NOMO-1 treated with DMSO at 0.1 percent for 48 hours (cell line): ENCODE results near the gene TTC27.
A peak's percentile ranks its signal among the peaks of the same experiment; 100 is the strongest.
"Not testable (repeated sequence)": the region's sequence is repeated elsewhere in the genome, so short reads cannot be mapped to it uniquely, and the experiment has no call there.

Source experiments
- DNase-seq: peaks from one replicate; lab custom pipeline; 2025; ENCODE audit not compliant: unreplicated experiment; lab: John Stamatoyannopoulos, UW

The TTC27 gene

DNA sequence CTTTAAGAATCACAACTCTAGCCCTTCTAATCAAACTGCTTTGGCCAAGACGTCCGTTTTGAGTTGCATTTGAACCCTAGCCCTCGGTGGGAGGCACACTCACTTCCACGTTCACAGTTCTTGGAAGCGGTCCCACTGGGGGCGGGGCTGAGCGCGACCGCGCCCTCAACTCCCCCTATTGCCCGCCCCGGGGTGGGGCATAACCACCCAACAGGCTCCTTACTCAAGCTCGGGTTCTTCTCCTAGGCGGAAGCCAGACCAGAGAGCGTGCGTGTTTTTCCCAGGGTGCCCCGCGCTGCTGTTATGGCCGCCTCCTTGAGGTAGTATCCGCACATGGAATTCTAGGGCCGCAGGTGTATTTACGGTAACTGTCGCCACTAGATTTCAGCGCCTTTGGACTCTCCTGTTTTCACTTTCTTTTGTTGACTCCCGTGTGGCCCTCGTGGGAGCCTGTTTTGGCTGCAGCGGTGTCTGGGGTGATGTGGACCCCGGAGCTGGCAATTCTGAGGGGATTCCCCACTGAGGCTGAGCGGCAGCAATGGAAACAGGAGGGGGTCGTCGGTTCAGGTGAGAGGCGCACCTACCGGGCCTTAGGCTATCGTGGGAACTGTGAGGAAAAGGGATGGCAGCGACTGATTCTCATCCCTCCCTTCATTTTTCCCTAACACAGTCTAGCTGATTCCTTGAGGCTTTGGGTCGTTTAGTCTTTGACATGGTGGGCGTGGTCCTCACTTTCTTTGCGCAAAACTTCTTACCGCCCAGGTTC is at the start of gene TTC27:
Gene TTC27, plus strand, starts transcription at position 237 of the 766 bp plus-strand sequence. Its CDS starts 243 bp downstream, at position 480.
- peak; percentile 95 for DNase-seq

DNA sequence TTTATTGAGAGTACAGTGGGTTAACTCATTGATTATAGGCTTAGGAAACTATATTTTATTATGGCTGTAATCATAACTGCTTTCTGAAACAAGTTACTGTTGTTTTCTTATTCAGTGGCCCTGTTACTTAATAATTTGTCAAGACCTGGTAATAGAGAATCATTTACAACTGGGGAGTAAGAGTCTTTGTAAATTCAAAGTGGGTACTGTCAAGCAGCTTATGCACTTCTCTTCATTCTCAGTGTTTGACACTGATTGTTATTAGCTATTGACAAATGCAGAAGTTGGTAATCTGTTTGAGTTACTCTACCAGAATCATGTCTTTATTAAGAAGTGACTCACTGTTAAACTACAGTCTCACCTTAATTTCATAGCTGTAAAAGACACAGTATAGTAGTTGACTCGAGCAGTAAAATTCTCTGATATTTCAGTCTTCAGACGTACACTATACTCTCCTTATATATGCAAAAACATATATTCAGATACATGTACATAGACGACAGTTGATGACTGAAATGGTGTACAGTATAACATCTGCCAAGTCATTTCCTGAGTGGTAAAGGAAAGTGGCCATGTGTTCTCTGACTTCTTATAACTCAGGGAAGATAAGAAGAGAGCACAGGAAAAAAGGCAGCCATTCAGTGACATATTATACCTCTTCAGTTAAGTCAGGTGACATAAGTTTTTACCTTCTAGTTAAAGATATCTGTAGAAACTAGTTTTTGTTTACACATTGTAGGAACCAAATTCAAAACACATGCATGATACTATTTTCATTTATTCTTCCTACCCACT is 36.0 kb upstream of the TTC27 start:
- peak; percentile 76 for DNase-seq

DNA sequence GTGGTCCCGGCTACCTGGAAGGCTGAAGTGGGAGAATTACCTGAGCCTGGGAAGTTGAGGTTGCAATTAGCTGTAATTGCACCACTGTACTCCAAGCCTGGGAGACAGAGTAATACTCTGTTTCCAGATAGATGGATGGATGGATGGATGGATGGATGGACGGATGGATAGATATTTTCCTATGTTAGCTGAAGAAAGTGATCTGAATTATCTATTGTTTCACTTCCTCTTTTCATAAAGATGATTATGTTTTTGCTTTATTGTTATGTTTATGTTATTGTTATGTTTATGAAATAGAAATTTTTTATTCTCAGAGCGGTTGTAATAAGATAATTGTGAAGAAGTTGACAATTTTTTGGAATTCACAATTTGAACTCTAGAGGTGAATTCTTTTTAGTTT is 33.3 kb upstream of the TTC27 start:
- peak; percentile 2 for DNase-seq

DNA sequence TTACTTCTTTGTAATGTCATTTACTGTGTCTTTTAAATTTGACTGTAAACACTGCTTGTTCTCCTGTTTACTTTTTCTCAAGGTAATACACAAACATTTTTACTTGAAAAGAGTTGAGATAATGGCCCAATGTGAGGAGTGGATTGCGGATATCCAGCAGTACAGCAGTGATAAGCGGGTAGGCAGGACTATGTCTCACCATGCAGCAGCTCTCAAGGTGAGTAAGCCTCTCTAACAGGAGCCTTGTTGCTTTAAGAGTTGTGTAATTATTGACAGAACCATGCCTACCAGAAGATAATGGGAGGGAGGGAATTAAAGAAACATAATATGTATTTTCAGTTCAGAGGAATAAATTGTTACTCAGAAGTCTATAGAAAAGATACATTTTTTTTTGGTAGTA is 16.5 kb upstream of the TTC27 start:
- DNase-seq = no peak

DNA sequence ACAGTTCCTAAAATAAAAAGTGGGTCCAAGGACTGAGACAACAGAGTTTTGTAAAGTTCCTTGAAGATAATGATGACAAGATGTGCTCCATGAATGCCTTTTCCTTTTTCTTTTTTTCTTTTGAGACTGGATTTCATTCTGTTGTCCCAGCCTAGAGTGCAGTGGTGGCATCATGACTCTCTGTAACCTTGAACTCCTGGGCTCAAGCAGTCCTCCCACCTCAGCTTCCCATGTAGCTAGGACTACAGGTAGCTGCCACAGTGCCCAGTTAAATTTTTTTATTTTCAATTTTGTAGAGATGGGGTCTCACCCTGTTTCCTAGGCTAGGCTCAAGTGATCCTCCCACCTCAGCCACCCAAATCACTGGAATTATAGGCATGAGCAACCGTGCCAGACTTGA is 16.1 kb upstream of the TTC27 start:
- no peak for DNase-seq

DNA sequence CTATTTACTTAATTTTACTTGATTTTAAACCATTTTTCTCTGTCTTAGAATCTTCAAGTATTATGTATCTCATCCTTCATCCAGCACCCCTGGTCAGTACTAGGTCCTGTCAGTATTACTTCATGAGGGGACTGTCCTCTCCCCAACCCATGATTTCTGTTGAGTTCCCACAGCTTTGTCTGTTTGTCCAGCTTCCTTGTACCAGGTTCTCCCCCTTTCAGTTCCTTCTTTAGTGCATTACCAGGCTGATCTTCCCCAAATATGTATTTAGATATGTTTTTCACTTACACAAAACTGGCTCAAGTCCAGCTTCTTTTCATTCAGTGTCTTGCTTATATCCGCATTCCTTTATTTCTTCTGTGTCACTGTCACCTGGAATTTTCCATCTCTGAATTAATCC is 13.8 kb upstream of the TTC27 start:
- DNase-seq = peak; percentile 37

DNA sequence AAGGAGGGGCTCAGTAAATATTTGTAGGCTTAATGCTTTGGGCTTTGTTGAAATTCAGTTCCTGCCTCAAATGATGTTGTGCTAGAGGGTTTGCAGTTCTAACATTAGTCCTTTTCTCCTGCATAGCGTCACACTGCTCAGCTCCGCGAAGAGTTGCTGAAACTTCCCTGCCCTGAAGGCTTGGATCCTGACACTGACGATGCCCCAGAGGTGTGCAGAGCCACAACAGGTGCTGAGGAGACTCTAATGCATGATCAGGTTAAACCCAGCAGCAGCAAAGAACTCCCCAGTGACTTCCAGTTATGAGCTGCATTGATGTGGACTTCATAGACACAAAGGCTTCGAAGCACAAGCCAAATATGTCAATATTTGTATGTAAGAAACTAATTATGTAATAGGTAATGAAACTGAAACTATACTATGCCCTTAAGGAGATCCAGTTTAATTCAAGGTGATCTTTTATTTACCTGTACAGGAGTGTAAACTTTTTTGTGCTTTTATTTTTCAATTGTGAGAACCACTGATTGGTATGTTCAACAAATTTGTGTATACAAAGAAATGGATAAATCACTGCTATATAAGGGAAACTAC is 10.2 kb upstream of the TTC27 start:
- no peak for DNase-seq

DNA sequence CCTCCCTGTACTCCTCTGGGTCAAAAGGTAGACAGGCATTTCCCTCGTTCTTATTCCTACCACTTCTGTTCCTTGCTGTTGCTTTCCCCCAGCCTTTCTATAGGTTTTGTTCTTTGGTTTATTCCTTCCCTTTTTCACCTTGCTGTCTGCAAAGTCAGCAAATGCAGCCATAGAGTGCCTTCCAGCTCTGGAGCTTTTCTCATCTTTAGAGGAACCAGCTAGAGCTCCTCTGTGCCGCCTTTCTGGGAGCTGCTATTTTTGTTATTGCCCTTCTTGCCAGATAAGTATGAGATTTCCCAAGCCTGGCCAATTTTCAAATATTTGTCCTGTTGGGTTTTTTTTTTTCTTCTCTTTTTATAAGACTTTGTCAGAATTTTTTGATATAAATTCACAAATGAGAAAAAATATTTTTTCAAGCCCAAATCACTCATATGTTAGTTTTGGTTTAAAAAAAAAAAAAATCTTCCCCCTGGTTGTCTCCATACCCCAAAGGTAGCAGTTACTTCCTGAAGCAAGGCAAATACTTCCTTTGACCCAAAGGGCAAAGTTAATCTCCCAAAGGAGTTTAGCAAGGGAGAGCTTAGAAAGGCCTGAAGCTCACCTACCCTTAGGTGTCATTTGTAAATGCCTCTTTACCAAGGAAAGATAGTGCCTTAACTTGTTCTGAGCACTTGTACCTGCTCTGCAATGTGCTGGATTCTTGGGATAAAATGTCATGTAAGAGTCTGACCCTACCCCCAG is 5.1 kb upstream of the TTC27 start:
- no peak for DNase-seq

DNA sequence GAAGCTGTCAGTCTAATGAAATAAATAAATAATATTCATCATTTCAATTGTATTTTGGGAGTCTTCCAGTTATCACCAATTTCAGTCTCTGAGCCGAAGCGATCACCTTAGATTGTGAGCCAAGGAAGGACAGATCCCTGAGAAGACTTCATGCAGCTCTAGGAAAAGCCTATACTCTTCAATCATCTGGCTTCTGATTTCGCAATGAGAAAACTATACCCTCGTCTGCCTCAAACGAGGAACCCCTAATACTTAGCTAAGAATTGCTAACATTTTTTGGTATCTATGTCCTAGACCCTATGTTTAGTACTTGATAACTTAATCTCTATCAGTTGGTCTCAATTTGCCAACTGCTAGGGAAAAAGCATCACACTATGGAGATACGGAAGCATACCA is 4.5 kb upstream of the TTC27 start:
- no peak for DNase-seq

DNA sequence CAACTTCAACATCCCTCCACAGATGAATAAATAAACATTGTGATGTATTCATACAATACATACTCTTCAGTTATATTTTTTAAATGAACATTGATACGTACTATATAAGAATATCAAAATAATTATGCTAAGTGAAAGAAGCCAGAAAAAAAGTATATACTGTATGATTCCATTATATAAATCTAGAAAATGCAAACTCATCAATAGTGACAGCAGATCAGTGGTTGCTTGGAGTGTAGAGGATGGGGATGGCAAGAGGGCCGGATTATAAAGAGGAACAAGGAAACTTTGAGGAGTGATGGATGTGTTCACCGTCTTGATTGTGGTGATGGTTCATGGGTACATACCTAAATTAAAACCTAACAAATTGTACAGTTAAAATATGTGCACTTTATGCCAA is 3.0 kb upstream of the TTC27 start:
- DNase-seq = no peak

DNA sequence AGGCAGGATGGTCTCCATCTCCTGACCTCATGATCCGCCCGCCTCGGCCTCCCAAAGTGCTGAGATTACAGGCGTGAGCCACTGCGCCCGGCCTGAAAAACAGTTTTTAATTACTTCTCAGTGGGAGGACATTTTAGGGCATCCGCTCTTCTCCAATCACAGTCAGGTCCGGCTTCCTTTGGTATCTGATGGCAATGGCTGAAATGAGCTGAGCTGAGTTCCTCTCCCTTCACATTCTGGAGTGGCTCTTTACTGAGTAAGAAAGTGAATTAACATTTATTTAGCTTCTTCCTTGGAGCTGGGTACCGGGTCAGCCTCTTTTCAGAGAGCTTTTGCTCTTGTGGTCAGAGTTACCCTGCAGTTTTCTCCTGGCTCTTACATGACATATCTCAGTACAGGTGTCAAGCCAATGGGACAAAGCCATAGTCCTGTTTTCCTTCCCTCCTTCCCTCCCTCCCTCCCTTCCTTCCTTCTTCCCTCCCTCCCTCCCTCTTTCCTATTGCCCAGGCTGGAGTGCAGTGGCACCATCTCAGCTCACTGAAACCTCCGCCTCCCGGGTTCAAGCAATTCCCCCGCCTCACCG is 1.1 kb upstream of the TTC27 start:
- no peak for DNase-seq

DNA sequence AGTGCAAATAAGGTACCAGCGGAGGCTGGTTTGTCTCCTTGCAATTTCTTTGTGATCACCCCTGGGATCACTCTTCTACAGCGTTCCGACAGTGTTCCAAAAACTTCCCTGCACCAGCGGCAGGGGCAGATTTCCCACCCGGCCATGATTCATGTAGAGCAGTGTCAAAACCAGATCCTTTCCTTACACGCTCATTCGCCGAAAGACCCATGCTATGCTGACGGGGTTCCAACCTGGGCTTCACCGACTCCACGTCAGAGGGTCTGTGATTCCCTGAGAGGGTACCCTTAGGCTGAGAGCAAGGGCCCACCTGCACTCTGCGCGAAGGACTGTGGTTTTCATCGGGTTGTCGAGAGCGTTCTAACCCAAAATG is 423 bp upstream of the TTC27 start:
- peak; percentile 6 for DNase-seq

DNA sequence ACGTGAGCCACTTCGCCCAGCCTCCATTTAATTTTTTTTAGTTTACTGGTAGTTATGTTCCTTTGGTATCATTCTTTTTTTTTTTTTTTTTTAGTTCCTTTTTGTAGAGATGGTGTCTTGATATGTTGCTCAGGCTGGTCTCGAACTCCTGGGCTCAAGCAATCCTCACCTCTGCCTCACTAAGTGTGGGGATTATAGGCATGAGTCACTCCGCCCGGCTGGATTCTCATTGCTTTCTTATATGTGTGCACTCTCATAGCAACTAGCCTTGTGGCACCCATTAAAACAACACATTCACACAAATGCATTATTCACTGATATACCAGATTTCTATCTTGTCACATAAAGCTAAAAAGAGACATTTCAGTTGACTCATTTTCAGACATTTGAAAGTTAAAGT is 4.2 kb downstream of the TTC27 start:
- no peak for DNase-seq

DNA sequence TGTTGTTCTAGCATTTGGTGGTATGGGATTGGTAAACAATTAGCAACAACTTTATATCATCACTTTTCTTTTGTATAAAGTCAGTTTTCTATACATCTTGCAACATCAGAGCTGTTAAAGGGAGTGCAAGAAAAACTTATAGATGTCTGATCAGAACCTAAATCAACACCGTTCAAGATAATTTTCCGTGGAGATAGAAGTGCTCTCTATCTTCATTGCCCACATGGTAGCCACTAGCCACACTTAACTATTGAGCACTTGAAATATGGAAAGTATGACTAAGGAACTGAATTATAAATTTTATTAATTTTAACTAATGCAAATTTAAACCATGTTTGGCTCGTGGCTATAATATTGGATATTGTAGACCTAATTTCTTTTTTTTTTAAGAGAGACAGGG is 5.2 kb downstream of the TTC27 start:
- DNase-seq = no peak

DNA sequence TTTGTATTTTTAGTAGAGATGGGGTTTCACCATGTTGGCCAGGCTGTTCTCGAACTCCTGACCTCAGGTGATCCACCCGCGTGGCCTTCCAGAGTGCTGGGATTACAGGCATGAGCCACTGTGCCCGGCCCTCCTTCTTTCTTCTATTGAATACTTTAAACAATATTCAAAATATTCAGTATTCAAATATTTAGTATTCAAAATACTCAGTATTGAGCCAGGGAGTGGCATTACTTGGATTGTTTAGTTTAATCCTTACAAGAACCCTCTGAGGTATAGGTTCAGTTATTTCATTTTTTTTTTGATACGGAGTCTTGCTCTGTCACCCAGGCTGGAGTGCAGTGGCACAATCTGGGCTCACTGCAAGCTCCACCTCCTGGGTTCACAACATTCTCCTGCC is 10.7 kb downstream of the TTC27 start:
- DNase-seq = not testable (repeated sequence)

DNA sequence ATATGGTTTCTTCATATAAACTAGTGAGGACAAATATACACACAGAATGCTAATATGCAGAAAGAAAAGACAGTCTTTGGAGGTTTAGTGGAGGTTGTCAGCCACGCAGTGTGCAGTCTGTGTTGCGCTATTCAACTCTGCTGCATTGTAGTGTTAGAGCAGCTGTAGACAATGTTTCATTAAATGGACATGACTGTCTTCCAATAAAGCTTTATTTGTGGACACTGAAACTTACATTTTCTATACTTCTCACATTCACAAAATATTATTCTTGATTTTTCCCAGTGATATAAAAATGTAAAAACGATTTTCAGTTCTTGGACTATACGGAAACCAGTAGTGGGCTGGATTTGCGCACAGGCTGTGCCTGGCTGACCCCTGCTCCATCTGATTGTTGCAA is 13.3 kb downstream of the TTC27 start:
- DNase-seq = no peak

DNA sequence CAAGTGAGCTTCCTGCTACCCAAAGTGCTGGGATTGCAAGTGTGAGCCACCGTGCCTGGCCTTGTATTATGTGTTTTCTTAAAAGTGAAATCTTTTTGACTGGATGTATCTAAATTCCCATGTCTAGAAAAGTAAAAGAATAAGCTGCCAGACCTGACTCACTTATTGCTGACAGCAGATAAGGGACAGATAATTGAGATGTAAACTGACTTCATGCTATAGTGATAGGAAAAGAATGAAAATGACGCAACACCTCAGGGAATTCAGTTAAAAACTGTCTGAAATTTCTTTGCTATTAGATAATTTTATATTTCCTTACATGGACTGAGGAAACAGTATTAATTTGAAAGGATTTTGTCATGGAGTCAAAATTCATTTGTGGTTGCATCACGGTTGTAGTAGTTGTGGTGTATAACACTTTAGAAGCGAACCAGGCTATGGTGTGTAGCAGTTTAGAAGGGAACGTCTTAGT is 19.4 kb downstream of the TTC27 start:
- no peak for DNase-seq

DNA sequence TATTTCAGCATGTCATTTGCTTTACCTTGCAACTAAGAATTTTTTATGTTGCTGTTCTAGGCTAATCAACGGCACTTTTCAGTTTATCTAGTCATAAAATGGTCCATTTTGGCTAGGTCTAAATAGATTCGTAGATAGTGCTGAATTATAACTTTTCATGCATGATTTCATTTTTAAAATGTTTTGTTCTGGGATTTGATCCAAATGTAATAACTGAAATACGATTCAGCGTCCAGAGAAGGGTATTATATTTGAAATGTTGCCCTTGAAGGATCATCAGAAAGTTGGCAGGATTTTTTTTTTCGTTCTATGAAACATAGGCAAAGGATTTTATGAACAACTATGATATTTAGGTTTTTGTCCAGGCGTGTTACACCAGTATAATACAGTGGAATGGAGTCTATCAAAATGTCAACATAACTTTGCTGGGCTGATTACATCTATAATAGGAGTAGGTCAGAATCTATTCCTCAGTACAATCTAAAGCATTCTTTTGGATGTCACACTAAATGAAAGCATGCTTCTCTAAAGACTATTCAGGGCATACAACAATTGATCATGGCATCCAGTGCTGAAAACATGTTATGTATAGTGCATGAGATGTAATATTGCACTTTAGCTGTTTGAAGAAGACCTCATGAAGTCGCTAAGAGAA is 24.8 kb downstream of the TTC27 start:
- no peak for DNase-seq

DNA sequence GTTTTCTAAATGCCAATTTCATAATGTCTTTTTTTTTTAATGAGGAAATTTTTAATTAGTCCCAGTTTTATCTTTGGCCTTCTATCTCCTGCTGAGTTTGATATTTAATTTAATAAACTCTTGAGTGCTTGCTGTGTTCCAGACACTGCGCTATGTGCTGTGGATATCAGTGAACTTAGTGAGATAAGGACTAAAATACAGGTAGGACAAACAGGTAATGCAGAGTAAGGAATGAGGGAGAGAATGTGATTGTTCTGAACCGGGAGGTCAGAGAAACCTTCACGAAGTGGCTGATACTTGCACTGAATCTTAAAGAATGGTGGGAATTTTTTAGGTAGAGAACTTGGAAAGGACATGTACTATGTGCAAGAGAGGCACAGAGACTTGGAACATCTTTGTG is 28.2 kb downstream of the TTC27 start:
- DNase-seq = no peak

DNA sequence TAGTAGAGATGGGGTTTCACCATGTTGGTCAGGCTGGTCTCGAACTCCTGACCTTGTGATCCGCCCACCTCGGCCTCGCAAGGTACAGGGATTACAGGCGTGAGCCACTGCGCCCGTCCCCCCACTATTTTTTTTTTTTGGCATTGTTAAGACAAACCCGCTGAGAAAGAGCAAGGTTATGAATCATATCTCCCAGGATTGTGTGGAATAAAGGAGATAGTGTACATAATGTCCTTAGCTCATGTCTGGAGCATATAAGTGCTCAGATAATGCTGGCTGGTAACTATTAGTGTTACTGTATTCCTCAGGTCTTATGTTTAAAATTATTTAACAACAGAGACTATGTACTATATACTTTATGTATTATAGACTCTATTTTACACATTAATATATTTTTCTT is 36.0 kb downstream of the TTC27 start:
- no peak for DNase-seq
